MCF 10A (cell line): ENCODE measurements around the gene ZNF432. TPM values are rescaled to one million over a fixed set of nuclear protein-coding genes. Genes with fewer than 3 reads are reported as not detected.
"Not testable (repeated sequence)": the region's sequence is repeated elsewhere in the genome, so short reads cannot be mapped to it uniquely, and the experiment has no call there.

Experiments
- BruUV-seq: library from RNA; stranded (reverse); fragments of 400-500 nt; replicated peaks from 2 replicates; lab custom pipeline; 2021; lab: Mats Ljungman, UMichigan
- CTCF ChIA-PET: fragments of 300-600 bp; sonication (Branson Sonifier 250); formaldehyde crosslinking; extraction: SDS; loops from one replicate; lab custom pipeline; 2021; ENCODE audit warnings: antibody characterized with exemption, inconsistent platforms; lab: Yijun Ruan, JAX
- POLR2A ChIA-PET: fragments of 300-600, 350-650 bp; sonication (Branson Sonifier 250); formaldehyde crosslinking; extraction: SDS; loops from one replicate; lab custom pipeline; 2020; ENCODE audit warnings: antibody characterized with exemption, inconsistent platforms; lab: Yijun Ruan, JAX
- DNase-seq: peaks from one replicate; pipeline ENCODE4 v3.0.0-alpha.2; 2018; ENCODE audit not compliant: unreplicated experiment
- H3K27ac Mint-ChIP-seq: one replicate; pipeline ENCODE4 v1.8.0; 2022; ENCODE audit warnings: mild to moderate bottlenecking, low read depth, mixed read lengths; ENCODE audit not compliant: unreplicated experiment
- H3K27me3 Mint-ChIP-seq: one replicate; pipeline ENCODE4 v1.8.0; 2022; ENCODE audit warnings: mixed read lengths; ENCODE audit not compliant: insufficient read depth, unreplicated experiment
- H3K36me3 Mint-ChIP-seq: one replicate; pipeline ENCODE4 v1.8.0; 2022; ENCODE audit warnings: mild to moderate bottlenecking, moderate library complexity, mixed read lengths; ENCODE audit not compliant: insufficient read depth, unreplicated experiment
- H3K4me1 Mint-ChIP-seq: one replicate; pipeline ENCODE4 v1.8.0; 2022; ENCODE audit warnings: mixed read lengths; ENCODE audit not compliant: insufficient read depth, unreplicated experiment
- H3K4me3 Mint-ChIP-seq: one replicate; pipeline ENCODE4 v1.8.0; 2022; ENCODE audit warnings: mild to moderate bottlenecking, moderate library complexity, mixed read lengths; ENCODE audit not compliant: unreplicated experiment
- H3K9me3 Mint-ChIP-seq: one replicate; pipeline ENCODE4 v1.8.0; 2022; ENCODE audit warnings: mixed read lengths; ENCODE audit not compliant: unreplicated experiment
- intact Hi-C: fragments of 100-400 bp; cut with micrococcal nuclease; formaldehyde crosslinking; loops from 2 replicates; pipeline ENCODE4 v1.14.1; 2022
- total RNA-seq: library from RNA; stranded (reverse); gene quantifications from 2 replicates; pipeline ENCODE4 v1.2.3, GENCODE V29; 2022
- TF ChIP-seq, protein P1 (sequence below): fragments of 200-600 bp; IDR thresholded peaks from one replicate; pipeline ENCODE4 v1.8.0; 2022; ENCODE audit warnings: antibody characterized with exemption, mild to moderate bottlenecking; ENCODE audit not compliant: unreplicated experiment

ZNF432 gene
- total RNA-seq, 1 experiment from 2014 or later: 17.2 TPM

DNA sequence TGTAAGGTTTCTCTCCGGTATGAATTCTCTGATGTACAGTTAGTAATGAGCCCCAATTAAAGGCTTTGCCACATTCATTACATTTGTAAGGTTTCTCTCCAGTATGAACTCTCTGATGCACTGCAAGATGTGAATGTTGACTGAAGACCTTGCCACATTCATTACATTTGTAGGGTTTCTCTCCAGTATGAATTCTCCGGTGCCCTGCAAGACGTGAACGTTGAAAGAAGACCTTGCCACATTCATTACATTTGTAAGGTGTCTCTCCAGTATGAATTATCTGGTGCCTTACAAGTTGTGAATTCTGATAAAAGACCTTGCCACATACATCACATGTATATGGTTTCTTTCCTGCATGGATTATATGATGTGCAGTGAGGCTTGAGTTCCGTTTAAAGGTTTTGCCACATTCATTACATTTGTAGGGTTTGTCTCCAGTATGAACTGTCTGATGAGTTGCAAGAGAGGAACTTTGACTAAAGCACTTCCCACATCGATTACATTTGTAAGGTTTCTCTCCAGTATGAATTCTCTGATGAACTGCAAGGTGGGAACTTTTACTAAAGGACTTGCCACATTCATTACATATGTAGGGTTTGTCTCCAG lies 17.7 kb upstream of the ZNF432 start:
- BruUV-seq: no TSS peak
- no peak for DNase-seq
- Mint-ChIP-seq H3K36me3 (peaks cover 74% of the 10 kb centered on the region), H3K4me1 (no peaks in the 10 kb centered on the region), H3K27ac (no peak overlapping the region), H3K27me3 (no peaks in the 10 kb centered on the region), H3K9me3 (peaks cover 38% of the 10 kb centered on the region), H3K4me3 (no peak overlapping the region)
- ChIA-PET CTCF (no interaction called here), POLR2A (no interaction called here)
- intact Hi-C loops: no loop called here
- TF ChIP-seq, protein P1, sequence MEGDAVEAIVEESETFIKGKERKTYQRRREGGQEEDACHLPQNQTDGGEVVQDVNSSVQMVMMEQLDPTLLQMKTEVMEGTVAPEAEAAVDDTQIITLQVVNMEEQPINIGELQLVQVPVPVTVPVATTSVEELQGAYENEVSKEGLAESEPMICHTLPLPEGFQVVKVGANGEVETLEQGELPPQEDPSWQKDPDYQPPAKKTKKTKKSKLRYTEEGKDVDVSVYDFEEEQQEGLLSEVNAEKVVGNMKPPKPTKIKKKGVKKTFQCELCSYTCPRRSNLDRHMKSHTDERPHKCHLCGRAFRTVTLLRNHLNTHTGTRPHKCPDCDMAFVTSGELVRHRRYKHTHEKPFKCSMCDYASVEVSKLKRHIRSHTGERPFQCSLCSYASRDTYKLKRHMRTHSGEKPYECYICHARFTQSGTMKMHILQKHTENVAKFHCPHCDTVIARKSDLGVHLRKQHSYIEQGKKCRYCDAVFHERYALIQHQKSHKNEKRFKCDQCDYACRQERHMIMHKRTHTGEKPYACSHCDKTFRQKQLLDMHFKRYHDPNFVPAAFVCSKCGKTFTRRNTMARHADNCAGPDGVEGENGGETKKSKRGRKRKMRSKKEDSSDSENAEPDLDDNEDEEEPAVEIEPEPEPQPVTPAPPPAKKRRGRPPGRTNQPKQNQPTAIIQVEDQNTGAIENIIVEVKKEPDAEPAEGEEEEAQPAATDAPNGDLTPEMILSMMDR: no peak

DNA sequence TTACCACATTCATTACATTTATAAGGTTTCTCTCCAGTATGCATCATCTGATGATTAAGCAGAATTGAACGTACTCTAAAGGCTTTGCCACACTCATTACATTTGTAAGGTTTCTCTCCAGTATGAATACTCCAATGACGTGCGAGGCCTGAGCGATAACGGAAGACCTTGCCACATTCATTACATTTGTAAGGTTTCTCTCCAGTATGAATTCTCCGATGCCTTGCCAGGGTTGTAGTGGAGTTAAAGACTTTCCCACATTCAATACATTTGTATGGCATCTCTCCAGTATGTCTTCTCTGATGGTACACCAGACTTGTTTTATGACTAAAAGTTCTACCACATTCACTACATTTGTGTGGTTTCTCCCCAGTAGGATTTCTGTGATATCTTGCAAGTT lies 16.8 kb upstream of the ZNF432 start:
- POLR2A ChIA-PET: no interaction called here
- no TSS peak for BruUV-seq
- intact Hi-C loops: no loop called here
- H3K4me1 Mint-ChIP-seq: no peaks in the 10 kb centered on the region
- CTCF ChIA-PET: no interaction called here
- H3K9me3 Mint-ChIP-seq: peaks cover 28% of the 10 kb centered on the region
- peaks cover 72% of the 10 kb centered on the region for H3K36me3 Mint-ChIP-seq
- no peak overlapping the region for H3K27ac Mint-ChIP-seq
- no peaks in the 10 kb centered on the region for H3K27me3 Mint-ChIP-seq
- TF ChIP-seq, protein P1: no peak
- H3K4me3 Mint-ChIP-seq: no peak overlapping the region
- DNase-seq: no peak

GRCh38 chr19:52056480-52056879 lies 7.8 kb upstream of the ZNF432 start:
- CTCF ChIA-PET: interaction anchor here (0.5 to 0.6 kb wide), 2 partner anchors 50 to 121 kb away, joined by 3 read pairs; no protein-coding TSS in a partner anchor
- peaks cover 30% of the 10 kb centered on the region for H3K9me3 Mint-ChIP-seq

GRCh38 chr19:52051736-52052135 lies 3.1 kb upstream of the ZNF432 start:
- Mint-ChIP-seq H3K36me3 (peaks cover 24% of the 10 kb centered on the region), H3K9me3 (peaks cover 37% of the 10 kb centered on the region), H3K4me1 (peaks cover 11% of the 10 kb centered on the region)
- H3K27me3 Mint-ChIP-seq, H3K27ac Mint-ChIP-seq, intact Hi-C loops, POLR2A ChIA-PET, DNase-seq, BruUV-seq, H3K4me3 Mint-ChIP-seq: not testable (repeated sequence)
- CTCF ChIA-PET: interaction anchor here (2.0 kb wide), 1 partner anchor 186 kb away, joined by 6 read pairs; no protein-coding TSS in a partner anchor

More at GRCh38 chr19:52056480-52056879, 7.8 kb upstream of the ZNF432 start:
- H3K4me3 Mint-ChIP-seq, H3K4me1 Mint-ChIP-seq, H3K27ac Mint-ChIP-seq, BruUV-seq, H3K27me3 Mint-ChIP-seq, intact Hi-C loops, H3K36me3 Mint-ChIP-seq, DNase-seq: not testable (repeated sequence)
- POLR2A ChIA-PET: interaction anchor here (1.4 kb wide), 1 partner anchor 83 kb away, joined by 3 read pairs; the partner anchor contains the start of gene ZNF616

- TF ChIP-seq, protein P1: no peak
- no peak overlapping the region for H3K4me3 Mint-ChIP-seq
- no peaks in the 10 kb centered on the region for H3K27me3 Mint-ChIP-seq
- peaks cover 32% of the 10 kb centered on the region for H3K9me3 Mint-ChIP-seq
- no peak for DNase-seq
- no TSS peak for BruUV-seq
- ChIA-PET CTCF (interaction anchor here (0.6 kb wide), 1 partner anchor 123 kb away, joined by 3 read pairs; no protein-coding TSS in a partner anchor), POLR2A (no interaction called here)
- H3K4me1 Mint-ChIP-seq: no peaks in the 10 kb centered on the region
- intact Hi-C loops: no loop called here
- peaks cover 88% of the 10 kb centered on the region for H3K36me3 Mint-ChIP-seq
- no peak overlapping the region for H3K27ac Mint-ChIP-seq
Observed at GRCh38 chr19:52039169-52039568, 9.5 kb downstream of the ZNF432 start.
